Body of pancreas (tissue), 4 donors: Measurements from ENCODE around the gene GPR158.

ENCODE experiments used
- POLR2A ChIP-seq, 3 donors: fragments of 450-650 bp; IDR thresholded peaks; one replicate each; pipeline ENCODE4 v1.6.1; 2016; ENCODE audit warnings: antibody characterized with exemption in 3 of 3, mild to moderate bottlenecking in 2 of 3
- TF ChIP-seq, protein P1 (sequence below), 7 experiments: fragments of 450-650 bp in 4 of 7; fragments of 200-600 bp in 3 of 7; sonication (generic) in 3 of 7; IDR thresholded peaks; one replicate each; pipeline ENCODE4 v1.5.1; 2016 to 2019; ENCODE audit warnings: antibody characterized with exemption in 7 of 7

DNA sequence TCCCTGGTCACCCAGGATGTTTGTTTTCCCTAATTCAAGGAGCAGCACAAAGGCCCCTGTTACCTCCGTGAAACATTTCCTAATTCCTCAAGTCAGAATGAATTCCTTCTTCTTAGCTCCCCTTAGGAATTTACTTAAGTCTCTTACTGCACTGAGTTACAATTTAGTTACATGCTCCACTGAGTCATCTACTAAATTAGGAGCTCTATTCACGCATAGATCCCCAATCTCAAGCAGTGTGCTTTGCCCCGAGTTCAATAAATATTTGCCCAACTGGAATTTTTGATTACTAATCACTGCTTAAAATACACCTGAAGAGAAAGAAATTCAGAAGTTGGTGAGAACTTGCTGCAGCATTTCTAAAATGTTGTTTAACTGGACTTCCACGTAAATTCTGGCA is 429.8 kb downstream of the GPR158 start:
- TF ChIP-seq POLR2A (IDR thresholded peaks at IDR 0.05): no peak
- TF ChIP-seq, protein P1, sequence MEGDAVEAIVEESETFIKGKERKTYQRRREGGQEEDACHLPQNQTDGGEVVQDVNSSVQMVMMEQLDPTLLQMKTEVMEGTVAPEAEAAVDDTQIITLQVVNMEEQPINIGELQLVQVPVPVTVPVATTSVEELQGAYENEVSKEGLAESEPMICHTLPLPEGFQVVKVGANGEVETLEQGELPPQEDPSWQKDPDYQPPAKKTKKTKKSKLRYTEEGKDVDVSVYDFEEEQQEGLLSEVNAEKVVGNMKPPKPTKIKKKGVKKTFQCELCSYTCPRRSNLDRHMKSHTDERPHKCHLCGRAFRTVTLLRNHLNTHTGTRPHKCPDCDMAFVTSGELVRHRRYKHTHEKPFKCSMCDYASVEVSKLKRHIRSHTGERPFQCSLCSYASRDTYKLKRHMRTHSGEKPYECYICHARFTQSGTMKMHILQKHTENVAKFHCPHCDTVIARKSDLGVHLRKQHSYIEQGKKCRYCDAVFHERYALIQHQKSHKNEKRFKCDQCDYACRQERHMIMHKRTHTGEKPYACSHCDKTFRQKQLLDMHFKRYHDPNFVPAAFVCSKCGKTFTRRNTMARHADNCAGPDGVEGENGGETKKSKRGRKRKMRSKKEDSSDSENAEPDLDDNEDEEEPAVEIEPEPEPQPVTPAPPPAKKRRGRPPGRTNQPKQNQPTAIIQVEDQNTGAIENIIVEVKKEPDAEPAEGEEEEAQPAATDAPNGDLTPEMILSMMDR (IDR thresholded peaks at IDR 0.05): no peak
